Thoracic aorta (tissue), 2 donors: ENCODE measurements around the gene HAPSTR1. TPM values are rescaled to one million over a fixed set of nuclear protein-coding genes. Genes with fewer than 3 reads are reported as not detected.

ENCODE experiments used
- ATAC-seq: fragments of 150-250 bp; one replicate; pipeline ENCODE4 v1.8.0; 2017; ENCODE audit warnings: low read depth; ENCODE audit not compliant: insufficient number of reproducible peaks, low FRiP score
- DNase-seq: peaks from one replicate; pipeline ENCODE4 v3.0.0-alpha.2; 2020; ENCODE audit warnings: low spot score
- H3K27ac ChIP-seq, 2 donors: fragments of 200-600 bp; sonication (generic); 1 replicate in 1 of 2; 2 replicates in 1 of 2; pipeline ENCODE4 v1.5.1; 2016; ENCODE audit warnings: mild to moderate bottlenecking in 2 of 2, moderate library complexity in 2 of 2
- H3K27me3 ChIP-seq: fragments of 200-600 bp; sonication (generic); replicated peaks from 2 replicates; pipeline ENCODE4 v1.6.0; 2016; ENCODE audit warnings: mild to moderate bottlenecking; ENCODE audit not compliant: insufficient read depth
- H3K36me3 ChIP-seq: fragments of 200-600 bp; sonication (generic); one replicate; pipeline ENCODE4 v1.5.1; 2016
- H3K4me1 ChIP-seq, 2 donors: fragments of 200-600 bp; sonication (generic); 1 replicate in 1 of 2; 2 replicates in 1 of 2; pipeline versions ENCODE4 v1.5.1 to v1.6.0; 2016; ENCODE audit warnings: low read depth in 2 of 2, mild to moderate bottlenecking in 1 of 2; ENCODE audit not compliant: control insufficient read depth in 1 of 2
- H3K4me3 ChIP-seq: fragments of 200-600 bp; sonication (generic); 2 replicates; pipeline ENCODE4 v1.5.1; 2016; ENCODE audit warnings: mild to moderate bottlenecking
- H3K9me3 ChIP-seq: fragments of 200-600 bp; sonication (generic); 2 replicates; pipeline ENCODE4 v1.5.1; 2016
- CTCF ChIP-seq: fragments of 200-600 bp; sonication (generic); IDR thresholded peaks from one replicate; pipeline ENCODE4 v1.5.1; 2019; ENCODE audit warnings: antibody characterized with exemption
- total RNA-seq, 2 donors: library from RNA; depleted of rRNA; stranded (reverse); fragments of >200 nt; gene quantifications; one replicate each; pipeline versions ENCODE4 v1.1.0 to v1.2.3, GENCODE V29; 2016

HAPSTR1 gene
- total RNA-seq, 2 donors from 2014 or later = 60.4 to 90.8 TPM

DNA sequence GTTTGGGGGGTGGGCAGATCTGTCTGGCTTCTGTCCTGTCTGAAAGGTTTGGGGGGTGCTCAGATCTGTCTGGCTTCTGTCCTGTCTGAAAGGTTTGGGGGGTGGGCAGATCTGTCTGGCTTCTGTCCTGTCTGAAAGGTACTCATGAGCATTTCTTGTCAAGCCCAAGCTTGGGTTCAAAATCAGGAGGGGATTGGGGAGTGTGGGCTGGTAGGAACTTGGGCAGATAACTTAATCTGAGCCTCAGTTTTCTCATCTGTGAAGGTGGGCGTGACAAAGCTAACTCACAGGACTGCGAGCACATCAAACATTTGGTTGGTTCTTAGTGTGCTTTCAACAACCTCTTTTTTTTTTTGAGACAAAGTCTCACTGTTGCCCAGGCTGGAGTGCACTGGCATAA is 35.2 kb downstream of the HAPSTR1 start:
- Histone ChIP-seq H3K4me1 (peaks cover 27 to 67% of the 10 kb centered on the region in 2 donors), H3K36me3 (peaks cover 11% of the 10 kb centered on the region), H3K4me3 (no peak overlapping the region), H3K27me3 (no peaks in the 10 kb centered on the region), H3K27ac (peak overlapping the region in 1 of 2 donors; percentile 52), H3K9me3 (no peaks in the 10 kb centered on the region)
- no peak for TF ChIP-seq CTCF
- ATAC-seq (no peak), DNase-seq (no peak)

DNA sequence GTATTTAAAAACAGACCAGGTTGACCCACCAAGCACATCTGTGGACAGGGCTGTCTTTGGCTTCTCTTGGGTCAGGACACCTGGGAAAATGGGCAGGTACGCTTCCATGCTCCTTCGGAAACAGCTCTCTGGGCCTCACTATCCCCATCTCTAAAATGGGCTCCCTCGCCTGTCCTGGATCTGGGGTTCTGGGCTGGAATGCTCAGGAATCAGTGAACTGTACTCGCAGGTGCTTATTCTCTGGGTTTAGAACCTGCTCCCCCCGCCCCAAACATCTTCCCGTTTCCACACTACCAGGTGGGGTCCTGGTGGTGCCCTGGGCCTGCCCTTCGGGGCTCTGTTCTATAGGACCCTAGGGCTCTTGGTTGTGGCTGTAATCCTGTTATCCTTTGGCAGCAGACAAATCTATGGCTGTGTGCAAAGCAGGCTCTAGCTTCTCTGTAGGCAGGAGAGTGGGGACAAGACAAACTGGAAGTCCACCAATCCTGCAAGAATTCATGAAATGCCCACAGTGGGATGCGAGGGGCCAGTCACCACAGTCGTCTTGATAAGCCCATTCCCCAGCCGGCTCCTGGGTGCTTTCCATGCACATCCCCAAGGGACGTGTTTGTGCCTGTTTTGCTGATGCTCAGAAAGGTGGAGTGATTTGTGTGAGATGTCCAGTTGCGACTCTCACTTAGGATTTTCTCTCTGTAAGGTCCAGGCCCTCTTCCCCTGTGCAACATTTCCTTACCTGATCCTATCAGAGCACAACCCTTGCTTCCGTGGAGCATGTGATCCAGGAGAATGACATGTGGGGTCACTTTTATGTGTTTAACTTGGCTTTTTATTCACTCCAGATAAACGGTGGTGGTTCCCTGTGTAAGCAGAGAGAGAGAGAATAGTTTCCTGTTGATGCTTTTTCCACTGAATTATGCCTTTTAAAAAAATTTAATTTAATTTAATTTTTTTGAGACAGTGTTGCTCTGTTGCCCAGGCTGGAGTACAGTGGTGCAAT is 37.2 kb downstream of the HAPSTR1 start:
- DNase-seq = no peak
- Histone ChIP-seq H3K27ac (no peak overlapping the region), H3K4me1 (peaks cover 20 to 50% of the 10 kb centered on the region in 2 donors), H3K9me3 (no peaks in the 10 kb centered on the region), H3K27me3 (no peaks in the 10 kb centered on the region), H3K36me3 (peaks cover 4% of the 10 kb centered on the region), H3K4me3 (no peak overlapping the region)
- no peak for ATAC-seq
- no peak for TF ChIP-seq CTCF

DNA sequence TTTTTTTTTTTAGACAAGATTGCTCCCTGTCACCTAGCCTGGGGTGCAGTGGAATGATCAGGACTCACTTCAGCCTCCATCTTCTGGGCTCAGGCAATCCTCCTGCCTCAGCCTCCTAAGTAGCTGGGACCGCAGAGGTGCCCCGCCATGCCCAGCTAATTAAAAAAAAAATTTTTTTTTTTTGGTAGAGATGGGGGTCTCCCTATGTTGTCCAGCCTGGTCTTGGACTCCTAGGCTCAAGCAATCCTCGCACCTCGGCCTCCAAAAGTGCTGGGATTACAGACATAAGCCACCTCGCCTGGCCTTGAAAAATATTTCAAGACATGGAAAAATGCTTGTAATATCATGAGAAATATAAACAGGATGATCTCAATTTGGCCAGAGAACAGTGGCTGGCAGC is 42.9 kb downstream of the HAPSTR1 start:
- ATAC-seq (no peak), DNase-seq (no peak)

GRCh38 chr16:9134739-9135138 is 43.3 kb downstream of the HAPSTR1 start:
- no peak for ATAC-seq
- no peak overlapping the region for H3K27ac ChIP-seq
- H3K27me3 ChIP-seq = no peaks in the 10 kb centered on the region
- no peaks in the 10 kb centered on the region for H3K9me3 ChIP-seq
- H3K4me1 ChIP-seq = peaks cover 7 to 10% of the 10 kb centered on the region in 2 donors
- peak; percentile 20 for TF ChIP-seq CTCF
- no peak for DNase-seq
- H3K36me3 ChIP-seq = no peaks in the 10 kb centered on the region
- no peak overlapping the region for H3K4me3 ChIP-seq

More for the DNA sequence above, 42.9 kb downstream of the HAPSTR1 start:
- TF ChIP-seq CTCF = no peak
- no peaks in the 10 kb centered on the region for H3K27me3 ChIP-seq
- H3K4me1 ChIP-seq = peaks cover 4 to 7% of the 10 kb centered on the region in 2 donors
- H3K36me3 ChIP-seq = no peaks in the 10 kb centered on the region
- no peak overlapping the region for H3K4me3 ChIP-seq
- no peaks in the 10 kb centered on the region for H3K9me3 ChIP-seq
- H3K27ac ChIP-seq = no peak overlapping the region

- Histone ChIP-seq H3K27ac (no peak overlapping the region), H3K27me3 (no peaks in the 10 kb centered on the region), H3K4me3 (no peak overlapping the region), H3K9me3 (no peaks in the 10 kb centered on the region), H3K36me3 (no peaks in the 10 kb centered on the region), H3K4me1 (peaks cover 7 to 10% of the 10 kb centered on the region in 2 donors)
- TF ChIP-seq CTCF = no peak
- ATAC-seq (no peak), DNase-seq (no peak)
Measured at GRCh38 chr16:9135797-9136196, 44.4 kb downstream of the HAPSTR1 start.
